IMR-90 (cell line): Measurements from ENCODE around the gene B4GALT1. TPM values are rescaled to one million over a fixed set of nuclear protein-coding genes. Genes with fewer than 3 reads are reported as not detected.

Experiments
- ATAC-seq: fragments of 200-7000 bp; cut with Tn5 transposase; 2 replicates; pipeline ENCODE4 v1.9.1; 2020; ENCODE audit warnings: low read depth, mild to moderate bottlenecking, moderate library complexity
- BruUV-seq: library from RNA; stranded (reverse); fragments of 400-500 nt; replicated peaks from 2 replicates; lab custom pipeline; 2021; lab: Mats Ljungman, UMichigan
- CTCF ChIA-PET: fragments of 300-600 bp; formaldehyde crosslinking; extraction: SDS; loops from one replicate; lab custom pipeline; 2021; ENCODE audit warnings: antibody characterized with exemption; lab: Yijun Ruan, JAX
- POLR2A ChIA-PET: fragments of 300-600 bp; sonication (Branson Sonifier 250); formaldehyde crosslinking; loops from one replicate; lab custom pipeline; 2022; ENCODE audit warnings: antibody characterized with exemption; ENCODE audit not compliant: unreplicated experiment; lab: Charles Lee
- DNase-seq: peaks from one replicate; pipeline ENCODE4 v3.0.0; 2013
- H2AFZ ChIP-seq: replicated peaks from 2 replicates; pipeline ENCODE3; 2013; ENCODE audit warnings: low read length, mild to moderate bottlenecking; ENCODE audit not compliant: poor library complexity
- H2AK5ac ChIP-seq: 2 replicates; pipeline ENCODE4 v1.6.1; 2013; ENCODE audit warnings: low read depth, low read length, inconsistent platforms
- H2AK9ac ChIP-seq: replicated peaks from 2 replicates; pipeline ENCODE3; 2013; ENCODE audit warnings: mild to moderate bottlenecking, low read depth, low read length, moderate library complexity; ENCODE audit not compliant: poor library complexity
- H2BK120ac ChIP-seq: 2 replicates; pipeline ENCODE4 v1.6.1; 2013; ENCODE audit warnings: low read depth, low read length, inconsistent platforms
- H2BK15ac ChIP-seq: 3 replicates; pipeline ENCODE4 v1.6.1; 2013; ENCODE audit warnings: low read depth, low read length, inconsistent platforms
- H2BK20ac ChIP-seq: 2 replicates; pipeline ENCODE4 v1.6.1; 2013; ENCODE audit warnings: low read depth, mild to moderate bottlenecking, inconsistent platforms, low read length, moderate library complexity
- H2BK5ac ChIP-seq: 2 replicates; pipeline ENCODE4 v1.6.1; 2013; ENCODE audit warnings: mild to moderate bottlenecking, low read depth, low read length, inconsistent platforms; ENCODE audit not compliant: poor library complexity, severe bottlenecking
- H3K14ac ChIP-seq: replicated peaks from 2 replicates; pipeline ENCODE4 v1.6.1; 2013; ENCODE audit warnings: low read depth, low read length, inconsistent platforms
- H3K18ac ChIP-seq: 2 replicates; pipeline ENCODE4 v1.6.1; 2013; ENCODE audit warnings: low read depth, low read length, control low read depth
- H3K23ac ChIP-seq: 2 replicates; pipeline ENCODE4 v1.6.1; 2013; ENCODE audit warnings: low read depth, low read length, inconsistent platforms
- H3K27ac ChIP-seq: 2 replicates; pipeline ENCODE4 v1.5.1; 2013; ENCODE audit warnings: mild to moderate bottlenecking, control low read depth, low read length; ENCODE audit not compliant: insufficient read depth
- H3K27me3 ChIP-seq: 2 replicates; pipeline ENCODE4 v1.6.1; 2013; ENCODE audit warnings: low read length; ENCODE audit not compliant: control insufficient read depth, insufficient read depth
- H3K36me3 ChIP-seq: 2 replicates; pipeline ENCODE4 v1.6.1; 2013; ENCODE audit warnings: low read length, mixed read lengths; ENCODE audit not compliant: control insufficient read depth, insufficient read depth
- H3K4ac ChIP-seq: 2 replicates; pipeline ENCODE4 v1.6.1; 2013; ENCODE audit warnings: low read depth, low read length, inconsistent platforms
- H3K4me1 ChIP-seq: 2 replicates; pipeline ENCODE4 v1.6.1; 2013; ENCODE audit warnings: low read length, mixed read lengths; ENCODE audit not compliant: control insufficient read depth, insufficient read depth
- H3K4me2 ChIP-seq: 2 replicates; pipeline ENCODE4 v1.6.1; 2013; ENCODE audit warnings: low read depth, mild to moderate bottlenecking, control low read depth, low read length, moderate library complexity
- H3K4me3 ChIP-seq: 2 replicates; pipeline ENCODE4 v1.5.1; 2013; ENCODE audit warnings: low read depth, mild to moderate bottlenecking, control low read depth, low read length, moderate library complexity; ENCODE audit not compliant: insufficient read depth
- H3K56ac ChIP-seq: 2 replicates; pipeline ENCODE4 v1.6.1; 2013; ENCODE audit warnings: low read length, inconsistent platforms; ENCODE audit not compliant: insufficient read depth; ENCODE audit errors: extremely low read depth
- H3K79me1 ChIP-seq, 2 experiments: 2 replicates each; pipeline ENCODE4 v1.6.1; 2013; ENCODE audit warnings: low read length in 2 of 2, inconsistent platforms in 1 of 2, low read depth in 1 of 2
- H3K9ac ChIP-seq: 2 replicates; pipeline ENCODE4 v1.6.1; 2013; ENCODE audit warnings: low read depth, low read length, control low read depth
- H3K9me1 ChIP-seq: 2 replicates; pipeline ENCODE4 v1.6.1; 2013; ENCODE audit warnings: low read length, inconsistent platforms; ENCODE audit not compliant: insufficient read depth
- H3K9me3 ChIP-seq: 2 replicates; pipeline ENCODE4 v1.6.1; 2013; ENCODE audit warnings: low read length; ENCODE audit not compliant: control insufficient read depth, insufficient read depth
- H4K20me1 ChIP-seq: 2 replicates; pipeline ENCODE4 v1.6.1; 2013; ENCODE audit warnings: low read length, inconsistent platforms; ENCODE audit not compliant: insufficient read depth
- H4K5ac ChIP-seq: 2 replicates; pipeline ENCODE4 v1.6.1; 2013; ENCODE audit warnings: mild to moderate bottlenecking, low read depth, low read length, control low read depth
- H4K8ac ChIP-seq, 2 experiments: 2 replicates each; pipeline ENCODE4 v1.6.1; 2013; ENCODE audit warnings: low read depth in 2 of 2, low read length in 2 of 2, control low read depth in 1 of 2, inconsistent platforms in 1 of 2
- H4K91ac ChIP-seq: 2 replicates; pipeline ENCODE4 v1.6.1; 2013; ENCODE audit warnings: low read depth, low read length, inconsistent platforms; ENCODE audit not compliant: insufficient read depth
- BHLHE40 ChIP-seq: fragments of 150-350 bp; IDR thresholded peaks from 2 replicates; pipeline ENCODE4 v1.6.1; 2016; ENCODE audit warnings: mild to moderate bottlenecking, low read depth, low read length
- CEBPB ChIP-seq: IDR thresholded peaks from 2 replicates; pipeline ENCODE4 v1.6.1; 2012; ENCODE audit warnings: low read depth, low read length, improper control_type of control experiment
- CHD1 ChIP-seq: IDR thresholded peaks from 2 replicates; pipeline ENCODE4 v1.6.1; 2012; ENCODE audit warnings: low read depth, low read length, improper control_type of control experiment
- CTCF ChIP-seq: conservative IDR thresholded peaks from 2 replicates; pipeline ENCODE4 v1.5.1; 2012; ENCODE audit warnings: mild to moderate bottlenecking, low read depth, low read length, improper control_type of control experiment
- ELK1 ChIP-seq: fragments of 150-350 bp; IDR thresholded peaks from 2 replicates; pipeline ENCODE4 v1.6.1; 2016; ENCODE audit warnings: low read depth, mild to moderate bottlenecking, low read length, moderate library complexity, borderline replicate concordance
- FOS ChIP-seq: fragments of 150-350 bp; IDR thresholded peaks from 2 replicates; pipeline ENCODE4 v1.6.1; 2016; ENCODE audit warnings: low read depth, low read length
- MAFK ChIP-seq: IDR thresholded peaks from 2 replicates; pipeline ENCODE4 v1.6.1; 2012; ENCODE audit warnings: low read depth, low read length, improper control_type of control experiment
- MAZ ChIP-seq: IDR thresholded peaks from 2 replicates; pipeline ENCODE4 v1.6.1; 2012; ENCODE audit warnings: low read depth, mild to moderate bottlenecking, low read length, improper control_type of control experiment, moderate library complexity, borderline replicate concordance
- NFE2L2 ChIP-seq: fragments of 150-350 bp; IDR thresholded peaks from 2 replicates; pipeline ENCODE4 v1.6.1; 2016; ENCODE audit warnings: low read depth, mild to moderate bottlenecking, low read length
- POLR2A ChIP-seq: IDR thresholded peaks from 2 replicates; pipeline ENCODE4 v1.6.1; 2012; ENCODE audit warnings: mild to moderate bottlenecking, low read depth, low read length
- RAD21 ChIP-seq: IDR thresholded peaks from 2 replicates; pipeline ENCODE4 v1.6.1; 2012; ENCODE audit warnings: low read length, improper control_type of control experiment
- RCOR1 ChIP-seq: IDR thresholded peaks from 2 replicates; pipeline ENCODE4 v1.6.1; 2012; ENCODE audit warnings: mild to moderate bottlenecking, low read length, improper control_type of control experiment; ENCODE audit not compliant: insufficient replicate concordance
- SMC3 ChIP-seq: fragments of 150-350 bp; IDR thresholded peaks from 2 replicates; pipeline ENCODE4 v1.6.1; 2016; ENCODE audit warnings: low read depth, mild to moderate bottlenecking, antibody characterized with exemption, low read length, moderate library complexity
- WGBS, 2 experiments: methylation state at CpG; one replicate each; pipeline versions ENCODE4 v1.1.5 to v1.1.7; 2013; ENCODE audit warnings: missing lambda C conversion rate in 2 of 2; ENCODE audit not compliant: insufficient read length in 1 of 2; ENCODE audit errors: extremely low coverage in 2 of 2; 5-methylcytosine and 5-hydroxymethylcytosine counted together
- dilution Hi-C: fragments of 300-500 bp; cut with HindIII; formaldehyde crosslinking; loops from one replicate; pipeline ENCODE4 v1.14.3; 2018; ENCODE audit warnings: low sequenced_read_pairs; ENCODE audit not compliant: unreplicated experiment
- in situ Hi-C: fragments of 300-500 bp; cut with MboI; formaldehyde crosslinking; loops from 3 replicates; pipeline ENCODE4 v1.14.3; 2019; ENCODE audit warnings: low sequenced_read_pairs, inconsistent platforms, mixed read lengths
- intact Hi-C: fragments of 100-400 bp; cut with micrococcal nuclease; formaldehyde crosslinking; loops from 2 replicates; pipeline ENCODE4 v1.10.0; 2022
- polyA plus RNA-seq, 3 experiments: library from polyadenylated mRNA; depleted of rRNA; stranded (reverse); fragments of >200 nt; gene quantifications; 2 replicates each; pipeline ENCODE4 v1.2.3, GENCODE V29; 2012; ENCODE audit warnings: low replicate concordance in 1 of 3
- total RNA-seq: library from RNA; depleted of rRNA; stranded (reverse); fragments of >200 nt; gene quantifications from 2 replicates; pipeline ENCODE4 v1.2.3, GENCODE V29; 2012

Gene B4GALT1
- total and polyA plus RNA-seq, 2 of the 4 experiments (the other 2 are of a cell fraction) = 8.8 to 37.8 TPM

- Histone ChIP-seq H2BK5ac (no peak overlapping the region), H3K9me3 (no peaks in the 10 kb centered on the region), H4K91ac (no peak overlapping the region), H3K56ac (no peak overlapping the region), H2BK20ac (no peak overlapping the region), H3K9ac (no peak overlapping the region), H3K4ac (no peak overlapping the region), H3K4me2 (no peak overlapping the region), H3K36me3 (no peaks in the 10 kb centered on the region), H2BK15ac (no peak overlapping the region), H3K14ac (no peak overlapping the region), H4K20me1 (no peaks in the 10 kb centered on the region), H2AK5ac (no peak overlapping the region), H3K27me3 (no peaks in the 10 kb centered on the region), H3K4me1 (peaks cover 10% of the 10 kb centered on the region), H4K8ac (no peak overlapping the region), H4K5ac (no peak overlapping the region), H3K23ac (no peak overlapping the region), H3K79me1 (no peaks in the 10 kb centered on the region), H2AFZ (no peak overlapping the region), H3K4me3 (no peak overlapping the region), H3K9me1 (peaks cover 6% of the 10 kb centered on the region), H3K18ac (no peak overlapping the region), H3K27ac (no peak overlapping the region), H2BK120ac (no peak overlapping the region), H2AK9ac (no peak overlapping the region)
- POLR2A ChIA-PET = interaction anchor here (0.6 kb wide), 1 partner anchor 23 kb away, joined by 3 read pairs; no protein-coding TSS in a partner anchor
- intact Hi-C loops = no loop called here
- BruUV-seq = no TSS peak
- dilution Hi-C loops = no loop called here
- no CpG with 5 or more reads among the region's 3 CpGs for WGBS, 2 experiments
- CTCF ChIA-PET = no interaction called here
- DNase-seq (no peak), ATAC-seq (no peak)
- in situ Hi-C loops = no loop called here
- TF ChIP-seq FOS (no peak), CHD1 (no peak), BHLHE40 (no peak), MAFK (no peak), CTCF (no peak), RAD21 (no peak), ELK1 (no peak), POLR2A (no peak), CEBPB (no peak), RCOR1 (no peak), MAZ (no peak), NFE2L2 (no peak), SMC3 (no peak)
Measured at GRCh38 chr9:33097192-33097591, 69.9 kb downstream of the B4GALT1 start.
